Mammary microvascular endothelial cell (primary cell): ENCODE data around the gene HNRNPDL. TPM values are rescaled to one million over a fixed set of nuclear protein-coding genes. Genes with fewer than 3 reads are reported as not detected.

ENCODE experiments used
- total RNA-seq: library from RNA; depleted of rRNA; stranded (reverse); fragments of >200 nt; gene quantifications from 2 replicates; pipeline ENCODE4 v1.2.3, GENCODE V29; 2015

Gene HNRNPDL
- total RNA-seq: 143 and 167 TPM in 2 replicates

DNA sequence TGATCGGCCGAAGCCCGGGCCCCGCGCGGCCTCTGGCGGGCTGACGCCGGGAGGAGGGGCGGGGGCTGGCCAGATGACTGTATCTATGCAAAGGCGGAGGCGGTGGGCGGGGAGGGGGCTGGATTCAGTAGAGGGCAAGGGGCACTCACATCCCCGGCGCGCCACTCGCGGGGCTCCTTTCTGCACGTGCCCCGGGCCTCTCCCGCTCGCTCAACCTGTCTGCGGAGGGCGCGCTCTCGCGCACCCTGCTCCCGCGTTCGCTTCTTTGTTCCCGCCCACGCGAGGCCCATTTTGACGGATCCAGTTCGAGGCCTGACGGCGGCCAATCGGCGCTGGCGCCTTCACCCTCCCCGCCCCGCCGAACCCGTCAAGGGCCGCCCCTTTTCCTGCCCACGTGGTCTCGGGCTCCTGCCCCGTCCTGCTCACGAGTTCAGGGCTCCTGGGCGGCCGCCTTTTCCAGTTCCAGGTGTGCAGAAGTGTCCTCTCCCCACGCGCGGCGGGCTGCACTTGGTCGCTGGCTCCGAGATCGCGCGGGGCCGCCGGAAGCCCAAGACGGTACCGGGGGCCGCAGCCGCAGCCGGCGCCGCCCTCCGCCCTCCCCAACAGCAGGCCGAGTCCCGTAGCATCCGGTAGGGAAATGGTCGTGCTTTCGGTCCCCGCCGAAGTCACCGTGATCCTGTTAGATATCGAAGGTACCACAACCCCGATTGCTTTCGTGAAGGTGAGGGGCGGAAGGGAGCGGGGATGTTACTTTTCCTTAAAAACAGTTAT lies at the start of gene HNRNPDL, which contains the start of gene ENOPH1:
HNRNPDL (minus strand) TSS at position 270 of the 771 bp plus-strand sequence. CDS start 772 bp downstream, outside the sequence.
ENOPH1 (plus strand) TSS at position 398 of the 771 bp plus-strand sequence; CDS start at position 638, 240 bp downstream.

DNA sequence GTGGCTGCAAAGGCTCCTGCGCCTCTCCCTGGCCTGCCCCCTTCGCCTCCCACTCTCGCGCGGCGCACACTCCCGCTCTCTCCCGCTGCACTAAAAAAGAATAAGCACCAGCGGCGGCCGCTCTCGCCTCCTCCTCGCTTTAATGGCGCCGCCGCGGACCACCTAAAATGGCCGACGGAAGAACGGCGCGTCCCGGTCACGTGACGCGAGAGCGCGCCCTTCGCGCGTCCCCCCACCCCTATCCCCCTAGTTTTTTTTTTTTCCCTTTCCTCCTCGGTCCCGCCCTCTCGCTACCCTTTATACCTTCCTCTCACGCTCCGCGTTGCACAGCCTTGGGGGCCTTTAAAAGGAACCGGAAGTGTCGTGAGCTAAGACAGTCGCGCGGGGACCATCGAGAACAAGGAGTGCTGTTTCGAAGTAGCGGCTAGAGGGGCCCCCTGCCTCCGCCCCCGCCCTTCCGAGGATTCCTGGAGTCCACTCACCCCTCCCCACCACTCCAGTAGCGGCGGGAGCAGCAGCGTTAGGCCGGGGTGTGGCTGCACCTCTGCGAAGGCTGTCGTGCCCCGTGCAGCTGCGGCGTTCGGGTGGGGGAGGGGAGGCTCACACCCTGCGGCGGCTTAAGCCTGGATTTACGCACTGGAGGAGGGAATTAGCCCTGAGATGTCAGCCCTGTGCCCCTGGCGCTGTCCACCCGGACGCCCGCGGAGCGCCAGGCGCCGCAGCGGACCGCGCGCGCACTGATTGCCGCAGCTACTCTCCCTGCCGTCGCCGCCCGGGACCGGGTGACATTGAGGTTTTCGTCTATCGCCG lies 56.2 kb downstream of the HNRNPDL start, which contains the start of gene HNRNPD:
HNRNPD (minus strand) TSS at position 176 of the 810 bp plus-strand sequence. CDS start 313 bp downstream, outside the sequence.

Other genes with a start within 250 kb of the HNRNPDL start
- 56.0 and 59.8 TPM in 2 replicates for gene HNRNPD, start 56.5 kb downstream of the HNRNPDL start, total RNA-seq
- gene ENOPH1, start 128 bp upstream of the HNRNPDL start, total RNA-seq: 39.1 and 48.7 TPM in 2 replicates
- 4.7 and 8.2 TPM in 2 replicates for gene TMEM150C, start 131.5 kb upstream of the HNRNPDL start, total RNA-seq